ENCODE data around the gene CNN3. TPM values are rescaled to one million over a fixed set of nuclear protein-coding genes. Genes with fewer than 3 reads are reported as not detected.

Gene CNN3
- total RNA-seq, 4 donors from 2014 or later = 307 to 344 (median 329) TPM

DNA sequence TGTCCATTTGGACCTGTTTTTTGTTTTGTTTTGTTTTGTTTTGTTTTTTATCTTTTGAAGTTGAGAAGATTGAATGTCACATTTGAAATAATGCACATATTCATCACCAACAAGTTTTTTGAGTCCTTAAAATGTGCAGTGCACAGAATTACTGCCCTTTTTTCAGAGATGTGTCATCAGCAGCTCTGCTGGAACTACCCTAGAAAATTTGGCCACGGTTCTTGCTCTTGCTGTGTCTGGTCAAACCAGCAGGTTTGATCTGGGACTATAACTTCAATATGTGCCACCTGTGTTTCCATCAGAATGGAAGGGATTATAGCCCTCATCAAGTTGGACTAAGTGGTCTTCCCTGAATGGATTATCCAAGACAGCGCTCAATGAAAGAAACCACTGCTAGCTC lies 24.1 kb upstream of the CNN3 start:
- Histone ChIP-seq H3K36me3 (no peaks in the 10 kb centered on the region), H3K27ac (no peak overlapping the region), H3K4me3 (no peak overlapping the region), H3K9me3 (no peaks in the 10 kb centered on the region), H3K27me3 (no peaks in the 10 kb centered on the region), H3K4me1 (peaks cover 0 to 39% (median 10%) of the 10 kb centered on the region in 4 donors)
- DNase-seq (ENCODE audit: low spot score in 2 of 2) = no peak
- WGBS, 2 donors = 84 to 85% methylated on average over 2 of the region's 2 CpGs
- TF ChIP-seq POLR2A (IDR thresholded peaks at IDR 0.05) (no peak), EP300 (IDR thresholded peaks at IDR 0.05) (no peak)
- TF ChIP-seq, protein P1, sequence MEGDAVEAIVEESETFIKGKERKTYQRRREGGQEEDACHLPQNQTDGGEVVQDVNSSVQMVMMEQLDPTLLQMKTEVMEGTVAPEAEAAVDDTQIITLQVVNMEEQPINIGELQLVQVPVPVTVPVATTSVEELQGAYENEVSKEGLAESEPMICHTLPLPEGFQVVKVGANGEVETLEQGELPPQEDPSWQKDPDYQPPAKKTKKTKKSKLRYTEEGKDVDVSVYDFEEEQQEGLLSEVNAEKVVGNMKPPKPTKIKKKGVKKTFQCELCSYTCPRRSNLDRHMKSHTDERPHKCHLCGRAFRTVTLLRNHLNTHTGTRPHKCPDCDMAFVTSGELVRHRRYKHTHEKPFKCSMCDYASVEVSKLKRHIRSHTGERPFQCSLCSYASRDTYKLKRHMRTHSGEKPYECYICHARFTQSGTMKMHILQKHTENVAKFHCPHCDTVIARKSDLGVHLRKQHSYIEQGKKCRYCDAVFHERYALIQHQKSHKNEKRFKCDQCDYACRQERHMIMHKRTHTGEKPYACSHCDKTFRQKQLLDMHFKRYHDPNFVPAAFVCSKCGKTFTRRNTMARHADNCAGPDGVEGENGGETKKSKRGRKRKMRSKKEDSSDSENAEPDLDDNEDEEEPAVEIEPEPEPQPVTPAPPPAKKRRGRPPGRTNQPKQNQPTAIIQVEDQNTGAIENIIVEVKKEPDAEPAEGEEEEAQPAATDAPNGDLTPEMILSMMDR (IDR thresholded peaks at IDR 0.05) = no peak

DNA sequence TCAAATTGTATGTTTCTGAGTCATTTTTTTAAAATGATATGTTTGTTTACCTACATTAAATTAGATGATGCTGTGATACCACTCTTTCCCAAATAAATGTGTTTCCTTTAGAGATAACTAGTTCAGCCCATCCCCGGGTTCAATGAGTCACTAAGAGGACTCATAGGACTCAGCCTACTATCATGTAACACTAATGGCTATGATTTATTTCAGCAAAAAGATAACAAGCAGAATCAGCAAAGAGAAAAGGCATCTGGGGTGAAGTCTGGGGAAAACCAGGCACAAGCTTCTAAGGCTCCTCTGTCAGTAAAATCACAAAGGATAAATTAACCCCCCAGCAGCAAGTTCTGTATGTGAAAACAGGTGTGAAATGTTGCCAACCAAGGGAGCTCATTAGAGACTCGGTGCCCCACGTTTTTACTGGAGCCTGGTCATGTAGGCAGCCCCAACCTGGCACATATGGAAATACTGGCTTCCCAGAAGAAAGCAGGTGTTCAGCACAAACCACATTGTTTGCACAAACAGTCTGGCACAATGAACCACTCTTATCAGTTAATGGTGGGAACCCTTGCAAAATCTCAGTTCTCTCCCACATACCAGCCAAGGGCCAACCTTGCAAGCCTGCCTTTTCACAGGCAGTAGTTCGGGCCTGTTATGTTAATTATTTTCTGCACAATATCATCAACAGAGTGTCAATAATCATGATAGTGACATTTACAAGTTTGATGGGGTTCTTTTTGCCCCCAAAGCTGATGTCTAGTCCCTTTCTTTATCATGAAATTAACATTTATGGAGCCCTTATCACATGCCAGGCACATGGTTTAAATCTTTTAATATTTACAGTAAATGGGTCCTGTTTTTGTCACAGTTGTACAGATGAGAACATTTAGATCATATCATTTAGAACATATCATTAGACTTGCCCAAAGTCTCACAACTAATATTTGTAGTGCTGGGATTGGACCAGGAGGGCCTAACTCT lies 23.1 kb upstream of the CNN3 start:
- no peaks in the 10 kb centered on the region for H3K27me3 ChIP-seq
- no peak overlapping the region for H3K4me3 ChIP-seq
- no peaks in the 10 kb centered on the region for H3K36me3 ChIP-seq
- H3K27ac ChIP-seq = no peak overlapping the region
- TF ChIP-seq EP300 (IDR thresholded peaks at IDR 0.05) (no peak), POLR2A (IDR thresholded peaks at IDR 0.05) (no peak)
- TF ChIP-seq, protein P1 (IDR thresholded peaks at IDR 0.05) = no peak
- WGBS, 2 donors = 76 to 78% methylated on average over 4 of the region's 4 CpGs
- H3K4me1 ChIP-seq = peaks cover 0 to 30% (median 9%) of the 10 kb centered on the region in 4 donors
- no peak for DNase-seq (ENCODE audit: low spot score in 2 of 2)
- no peaks in the 10 kb centered on the region for H3K9me3 ChIP-seq

DNA sequence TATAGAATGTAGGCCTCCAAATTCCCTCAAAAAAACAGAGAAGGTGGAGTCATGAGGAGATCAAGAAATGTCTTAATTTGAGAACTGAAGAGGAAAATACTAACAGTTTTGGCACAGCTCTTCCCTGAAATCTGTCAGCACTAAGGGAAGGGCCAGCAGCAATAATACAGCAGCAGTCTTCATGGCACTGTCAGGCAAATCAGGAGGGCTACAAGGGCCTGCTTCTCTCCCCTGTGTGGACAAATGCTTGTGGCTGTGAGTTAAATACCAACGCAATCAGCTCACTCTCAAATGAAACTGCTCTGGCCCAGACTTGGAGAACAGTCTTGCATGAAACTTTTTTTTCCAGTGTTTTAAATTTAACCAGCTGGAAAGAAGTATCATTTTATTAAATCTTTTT lies 20.5 kb upstream of the CNN3 start:
- H3K4me3 ChIP-seq = no peak overlapping the region
- no peaks in the 10 kb centered on the region for H3K27me3 ChIP-seq
- peak overlapping the region in 1 of 4 donors; percentile 70 for H3K27ac ChIP-seq
- DNase-seq (ENCODE audit: low spot score in 2 of 2) = no peak
- no peaks in the 10 kb centered on the region for H3K9me3 ChIP-seq
- TF ChIP-seq POLR2A (IDR thresholded peaks at IDR 0.05) (no peak), EP300 (IDR thresholded peaks at IDR 0.05) (no peak)
- TF ChIP-seq, protein P1 (IDR thresholded peaks at IDR 0.05) = no peak
- H3K36me3 ChIP-seq = no peaks in the 10 kb centered on the region
- peaks cover 0 to 16% (median 5%) of the 10 kb centered on the region in 4 donors for H3K4me1 ChIP-seq
- 61 to 69% methylated on average over 1 of the region's 1 CpG for WGBS, 2 donors

DNA sequence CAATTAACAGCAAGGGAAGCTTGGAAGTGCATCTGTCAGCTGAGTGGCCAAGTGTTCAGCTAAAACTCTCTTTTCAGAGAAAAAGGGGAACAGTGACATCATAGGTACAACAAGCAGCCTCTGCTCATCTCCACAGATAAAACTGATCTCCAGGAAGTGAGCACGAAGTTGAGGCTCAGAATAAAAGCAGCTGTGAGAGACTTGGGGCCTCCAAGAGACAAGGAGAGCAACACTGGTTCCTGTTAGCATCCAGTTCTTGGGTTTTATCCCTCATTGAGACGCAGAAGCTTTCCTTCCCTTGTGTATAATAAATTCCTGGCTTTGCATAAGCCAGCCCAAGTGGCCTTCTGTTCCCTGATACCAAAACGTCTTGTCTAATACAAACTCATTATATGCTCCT lies 20.0 kb upstream of the CNN3 start:
- no peak for TF ChIP-seq EP300 (IDR thresholded peaks at IDR 0.05)
- TF ChIP-seq, protein P1 (IDR thresholded peaks at IDR 0.05) = no peak
- TF ChIP-seq POLR2A (IDR thresholded peaks at IDR 0.05) = no peak
- H3K27ac ChIP-seq = peak overlapping the region in 2 of 4 donors; percentile 25 to 70
- DNase-seq (ENCODE audit: low spot score in 2 of 2) = no peak
- H3K9me3 ChIP-seq = no peaks in the 10 kb centered on the region
- H3K4me1 ChIP-seq = peaks cover 0 to 16% (median 5%) of the 10 kb centered on the region in 4 donors
- no peaks in the 10 kb centered on the region for H3K36me3 ChIP-seq
- H3K4me3 ChIP-seq = no peak overlapping the region
- H3K27me3 ChIP-seq = no peaks in the 10 kb centered on the region
- 41% methylated on average over 3 of the region's 3 CpGs for WGBS, 2 donors

All from tibial nerve (tissue), 4 donors.